Loucy (cell line): ENCODE results near the gene HYCC1.

Experiments
- H2AFZ ChIP-seq: fragments of 200-600 bp; sonication (generic); 2 replicates; pipeline ENCODE4 v1.6.0; 2016; ENCODE audit warnings: antibody characterized with exemption, mild to moderate bottlenecking, low read length, moderate library complexity
- H3F3A ChIP-seq: fragments of 200-600 bp; 2 replicates; pipeline ENCODE4 v1.6.0; 2016; ENCODE audit warnings: antibody characterized with exemption, low read depth, mild to moderate bottlenecking
- H3K27me3 ChIP-seq: fragments of 200-600 bp; sonication (generic); 2 replicates; pipeline ENCODE4 v1.6.1; 2014; ENCODE audit warnings: low read length, mild to moderate bottlenecking; ENCODE audit not compliant: insufficient read depth, poor library complexity, severe bottlenecking
- H3K36me3 ChIP-seq: fragments of 200-600 bp; sonication (generic); 2 replicates; pipeline ENCODE4 v1.6.1; 2016; ENCODE audit warnings: low read length; ENCODE audit not compliant: insufficient read depth
- H3K4me1 ChIP-seq: fragments of 200-600 bp; sonication (generic); 2 replicates; pipeline ENCODE4 v1.5.1; 2014; ENCODE audit warnings: low read length, mild to moderate bottlenecking; ENCODE audit not compliant: insufficient read depth, poor library complexity, severe bottlenecking
- H3K4me2 ChIP-seq: fragments of 200-600 bp; sonication (generic); 2 replicates; pipeline ENCODE4 v1.6.0; 2014; ENCODE audit warnings: antibody characterized with exemption, low read length, low read depth, mild to moderate bottlenecking; ENCODE audit not compliant: poor library complexity, severe bottlenecking
- H3K4me3 ChIP-seq: fragments of 200-600 bp; sonication (generic); 2 replicates; pipeline ENCODE4 v1.5.1; 2014; ENCODE audit warnings: low read length, mild to moderate bottlenecking, mixed read lengths; ENCODE audit not compliant: poor library complexity, severe bottlenecking
- H3K79me2 ChIP-seq: fragments of 200-600 bp; sonication (generic); 2 replicates; pipeline ENCODE4 v1.6.1; 2014; ENCODE audit warnings: low read length; ENCODE audit not compliant: insufficient read depth
- H3K9ac ChIP-seq: fragments of 200-600 bp; sonication (generic); 2 replicates; pipeline ENCODE4 v1.6.0; 2014; ENCODE audit warnings: mild to moderate bottlenecking, low read depth, low read length, moderate library complexity; ENCODE audit not compliant: poor library complexity, severe bottlenecking
- H3K9me2 ChIP-seq: fragments of 200-600 bp; sonication (generic); replicated peaks from 2 replicates; pipeline ENCODE4 v1.6.1; 2016; ENCODE audit warnings: low read depth, low read length, mixed read lengths
- H3K9me3 ChIP-seq: fragments of 200-600 bp; sonication (generic); 2 replicates; pipeline ENCODE4 v1.6.1; 2014; ENCODE audit warnings: mild to moderate bottlenecking, antibody characterized with exemption, low read length, low read depth; ENCODE audit not compliant: insufficient read depth
- H4K20me1 ChIP-seq: fragments of 200-600 bp; sonication (generic); 2 replicates; pipeline ENCODE4 v1.6.0; 2014; ENCODE audit warnings: antibody characterized with exemption, low read length, mild to moderate bottlenecking; ENCODE audit not compliant: insufficient read depth, poor library complexity, severe bottlenecking
- CTCF ChIP-seq: fragments of 200-600 bp; sonication (generic); conservative IDR thresholded peaks from 2 replicates; pipeline ENCODE4 v1.5.1; 2014; ENCODE audit warnings: mild to moderate bottlenecking, antibody characterized with exemption, low read length
- EZH2phosphoT487 ChIP-seq: fragments of 200-600 bp; IDR thresholded peaks from 2 replicates; pipeline ENCODE4 v1.6.1; 2018; ENCODE audit warnings: antibody characterized with exemption, mild to moderate bottlenecking, moderate library complexity, borderline replicate concordance

Gene HYCC1

DNA sequence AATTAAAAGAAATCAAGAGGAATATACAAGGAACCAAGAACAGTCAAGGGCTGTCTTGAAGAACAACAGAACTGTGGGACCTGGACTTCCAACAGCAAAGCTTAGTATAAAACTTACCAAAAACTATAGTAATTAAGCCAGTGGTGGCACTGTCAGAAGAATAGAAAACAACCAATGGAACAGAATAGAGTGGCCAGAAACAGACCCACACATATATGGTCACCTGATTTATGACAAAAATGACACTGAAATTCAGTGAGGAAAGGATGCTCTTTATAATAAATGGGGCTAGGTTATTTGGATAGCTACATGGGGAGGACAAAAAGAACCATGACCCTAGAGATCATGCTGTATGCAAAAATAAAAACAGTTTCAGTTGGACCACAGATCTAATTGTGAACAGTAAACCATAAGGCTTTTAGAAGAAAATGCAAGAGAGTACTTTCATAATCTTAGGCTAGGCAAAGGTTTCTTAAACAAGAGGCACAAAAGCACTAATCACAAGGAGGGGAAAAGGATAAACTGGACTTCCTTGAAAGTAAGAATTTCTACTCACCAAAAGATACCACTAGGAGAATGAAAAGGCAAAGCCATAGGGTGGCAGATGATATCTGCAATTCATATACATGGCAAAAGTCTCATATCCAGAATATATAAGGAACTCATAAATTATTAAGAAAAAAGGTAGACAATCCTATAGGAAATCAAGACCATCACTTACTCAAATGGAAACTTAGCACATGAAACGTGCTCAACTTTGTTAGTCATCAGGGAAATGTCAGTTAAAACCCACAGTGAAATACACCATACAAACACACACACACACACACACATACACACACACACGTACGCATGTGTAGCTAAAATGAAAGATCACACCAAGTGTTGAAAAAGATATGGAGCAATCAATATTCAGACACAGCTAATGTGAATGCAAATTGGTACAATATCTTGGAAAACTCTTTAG is 20.8 kb downstream of the HYCC1 start:
- Histone ChIP-seq H3K4me1 (peaks cover 48% of the 10 kb centered on the region), H3K9ac (no peak overlapping the region), H3K4me3 (no peak overlapping the region), H3K4me2 (peak overlapping the region; percentile 30), H3K9me3 (no peaks in the 10 kb centered on the region), H3K9me2 (no peaks in the 10 kb centered on the region), H3K36me3 (no peaks in the 10 kb centered on the region), H4K20me1 (peaks cover 13% of the 10 kb centered on the region), H2AFZ (no peak overlapping the region), H3F3A (peaks cover 13% of the 10 kb centered on the region), H3K79me2 (peaks cover 76% of the 10 kb centered on the region), H3K27me3 (no peaks in the 10 kb centered on the region)
- TF ChIP-seq CTCF (no peak), EZH2phosphoT487 (no peak)

GRCh38 chr7:22990588-22990949 is 23.4 kb downstream of the HYCC1 start:
- H3K4me2 ChIP-seq: peak overlapping the region; percentile 55
- no peak overlapping the region for H2AFZ ChIP-seq
- no peaks in the 10 kb centered on the region for H3K9me2 ChIP-seq
- no peak overlapping the region for H3K4me3 ChIP-seq
- 0 out of 2 replicates have a peak, but pooled peaks cover 4% of the 10 kb centered on the region for H3K36me3 ChIP-seq
- no peak for TF ChIP-seq EZH2phosphoT487
- no peak for TF ChIP-seq CTCF
- H3K9ac ChIP-seq: peak overlapping the region; percentile 9
- H4K20me1 ChIP-seq: peaks cover 13% of the 10 kb centered on the region
- H3K4me1 ChIP-seq: peaks cover 45% of the 10 kb centered on the region
- H3K79me2 ChIP-seq: peaks cover 69% of the 10 kb centered on the region
- no peaks in the 10 kb centered on the region for H3K9me3 ChIP-seq
- H3F3A ChIP-seq: peaks cover 13% of the 10 kb centered on the region
- H3K27me3 ChIP-seq: no peaks in the 10 kb centered on the region

DNA sequence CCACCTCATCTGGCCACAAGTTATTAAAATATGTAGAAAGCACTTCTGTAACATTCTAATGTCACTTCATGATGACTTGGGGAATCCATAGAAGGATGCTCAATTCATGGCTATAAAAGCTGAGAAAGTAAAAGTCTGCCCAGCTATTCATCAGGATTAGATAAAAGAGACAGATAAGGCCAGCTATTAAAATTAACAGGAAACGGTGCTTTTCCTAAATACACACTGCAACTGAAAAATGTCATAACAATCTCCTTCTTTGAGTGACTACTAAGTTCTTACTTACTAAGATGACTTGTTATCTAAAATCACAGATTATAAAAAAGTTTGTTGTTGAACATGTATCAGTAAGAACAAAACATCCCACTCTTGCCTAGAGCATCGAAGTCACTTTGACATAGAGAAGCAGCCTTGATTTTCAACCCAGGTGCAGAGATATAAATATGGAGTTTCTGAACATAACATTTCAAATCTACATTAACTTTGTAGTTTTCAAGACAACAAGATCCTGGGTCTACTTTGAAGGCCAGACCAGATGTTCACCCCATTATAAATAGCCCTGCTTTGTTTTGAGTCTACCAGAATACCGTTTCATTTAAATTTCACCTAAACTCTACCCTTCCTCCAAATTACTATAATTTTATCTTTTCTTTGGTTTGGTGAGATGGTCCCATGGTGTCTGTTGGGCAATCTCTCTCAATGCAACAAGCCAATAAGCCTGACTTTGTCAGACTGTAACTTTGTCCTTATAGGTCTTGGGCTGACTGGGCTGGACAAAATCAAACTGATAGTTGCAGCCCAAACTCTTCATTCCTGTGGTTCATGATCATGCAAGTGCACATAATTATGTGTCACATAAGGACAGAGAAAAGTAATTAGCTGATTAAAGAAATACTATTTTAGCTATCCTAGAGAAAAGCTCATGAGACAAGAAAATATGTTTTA is 24.0 kb downstream of the HYCC1 start:
- Histone ChIP-seq H3K4me2 (peak overlapping the region; percentile 55), H3K36me3 (peaks cover 8% of the 10 kb centered on the region; the same call in 1 of the 2 replicates), H3K9ac (peak overlapping the region; percentile 39), H3K9me3 (no peaks in the 10 kb centered on the region; the same call in 1 of the 2 replicates), H3K27me3 (no peaks in the 10 kb centered on the region), H3K9me2 (no peaks in the 10 kb centered on the region), H4K20me1 (peaks cover 13% of the 10 kb centered on the region), H2AFZ (no peak overlapping the region), H3K79me2 (peaks cover 69% of the 10 kb centered on the region), H3F3A (peaks cover 13% of the 10 kb centered on the region), H3K4me1 (peaks cover 42% of the 10 kb centered on the region), H3K4me3 (peak overlapping the region; percentile 43)
- TF ChIP-seq CTCF: no peak
- no peak for TF ChIP-seq EZH2phosphoT487
